Activated T-cell treated with anti-CD3 and anti-CD28 coated beads, Interleukin-2, amount 50 U/mL, for 24 hours (primary cell): ENCODE results near the gene FAM131C.
"Not testable (repeated sequence)": the region's sequence is repeated elsewhere in the genome, so short reads cannot be mapped to it uniquely, and the experiment has no call there.

Experiments used
- DNase-seq: peaks from one replicate; pipeline ENCODE4 v3.0.0-alpha.2; 2020
- H3K27ac Mint-ChIP-seq: 2 replicates; pipeline ENCODE4 v1.8.0; 2020; ENCODE audit warnings: mild to moderate bottlenecking, mixed read lengths
- H3K27me3 Mint-ChIP-seq: 2 replicates; pipeline ENCODE4 v1.8.0; 2020; ENCODE audit warnings: mixed read lengths
- H3K36me3 Mint-ChIP-seq: 2 replicates; pipeline ENCODE4 v1.8.0; 2020; ENCODE audit warnings: low read depth, mixed read lengths
- H3K4me1 Mint-ChIP-seq: 2 replicates; pipeline ENCODE4 v1.8.0; 2020; ENCODE audit warnings: low read depth, mixed read lengths
- H3K4me3 Mint-ChIP-seq: 2 replicates; pipeline ENCODE4 v1.8.0; 2020; ENCODE audit warnings: mild to moderate bottlenecking, moderate library complexity, mixed read lengths
- H3K9me3 Mint-ChIP-seq: 2 replicates; pipeline ENCODE4 v1.8.0; 2020; ENCODE audit warnings: mixed read lengths

FAM131C gene

DNA sequence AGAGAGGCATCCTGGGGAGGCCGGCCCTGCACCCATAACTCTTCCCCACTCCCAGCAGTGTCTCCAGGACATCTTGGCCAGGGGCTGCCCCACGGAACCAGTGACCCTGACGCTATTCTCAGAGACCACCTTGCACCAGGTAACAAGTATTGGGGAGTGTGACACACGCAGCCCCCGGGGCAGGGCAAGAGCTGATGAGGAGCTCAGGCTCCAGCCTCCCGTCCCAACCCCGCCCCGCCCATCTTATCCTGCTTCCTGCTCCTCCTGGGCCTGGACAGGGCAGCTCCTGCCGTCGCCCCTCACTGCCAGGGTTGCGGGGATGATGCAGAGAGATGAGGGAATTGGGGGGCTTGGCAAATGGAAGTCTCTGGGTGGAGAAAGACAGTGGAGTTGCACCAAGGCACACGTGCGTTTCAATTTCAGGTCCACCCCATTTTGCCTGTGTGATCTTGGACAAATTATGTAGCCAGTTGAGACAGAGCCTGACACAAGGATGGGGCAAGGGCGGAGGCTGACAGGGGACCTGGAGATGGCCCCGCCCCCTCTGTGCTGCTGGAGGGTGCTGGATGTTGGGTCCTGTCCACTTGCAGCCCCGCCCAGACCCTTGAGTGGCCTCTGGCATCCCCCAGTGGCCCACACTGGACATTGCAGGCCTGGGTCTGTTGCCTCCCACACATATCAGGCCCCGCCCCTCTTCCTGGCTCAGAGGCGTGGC, 40.9 kb downstream of the FAM131C start:
- Mint-ChIP-seq H3K27me3 (peaks cover 33% of the 10 kb centered on the region), H3K36me3 (no peaks in the 10 kb centered on the region), H3K27ac (no peak overlapping the region), H3K4me1 (peaks cover 2% of the 10 kb centered on the region), H3K4me3 (no peak overlapping the region), H3K9me3 (no peaks in the 10 kb centered on the region)
- DNase-seq: peak; percentile 72

DNA sequence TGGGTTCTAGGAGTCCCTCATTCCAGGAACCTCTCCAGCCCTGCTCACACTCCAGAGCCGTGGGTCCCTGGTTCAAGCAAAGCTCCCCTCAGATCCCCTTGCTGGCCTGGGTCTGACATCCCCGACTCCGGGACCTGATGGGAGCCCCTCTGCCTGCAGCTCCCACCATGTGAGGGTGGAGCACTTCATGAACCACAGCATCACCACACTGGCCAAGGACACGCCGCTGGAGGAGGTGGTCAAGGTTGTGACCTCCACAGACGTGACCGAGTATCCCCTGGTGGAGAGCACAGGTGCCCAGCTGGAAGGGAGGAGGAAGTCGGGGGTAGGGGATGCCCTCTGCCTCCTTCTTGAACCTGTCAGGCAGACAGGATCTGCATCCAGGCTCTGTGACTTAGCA, 41.9 kb downstream of the FAM131C start:
- H3K4me1 Mint-ChIP-seq: peaks cover 2% of the 10 kb centered on the region
- no peak overlapping the region for H3K27ac Mint-ChIP-seq
- H3K4me3 Mint-ChIP-seq: no peak overlapping the region
- H3K9me3 Mint-ChIP-seq: no peaks in the 10 kb centered on the region
- H3K36me3 Mint-ChIP-seq: no peaks in the 10 kb centered on the region
- no peak for DNase-seq
- peaks cover 28% of the 10 kb centered on the region for H3K27me3 Mint-ChIP-seq

DNA sequence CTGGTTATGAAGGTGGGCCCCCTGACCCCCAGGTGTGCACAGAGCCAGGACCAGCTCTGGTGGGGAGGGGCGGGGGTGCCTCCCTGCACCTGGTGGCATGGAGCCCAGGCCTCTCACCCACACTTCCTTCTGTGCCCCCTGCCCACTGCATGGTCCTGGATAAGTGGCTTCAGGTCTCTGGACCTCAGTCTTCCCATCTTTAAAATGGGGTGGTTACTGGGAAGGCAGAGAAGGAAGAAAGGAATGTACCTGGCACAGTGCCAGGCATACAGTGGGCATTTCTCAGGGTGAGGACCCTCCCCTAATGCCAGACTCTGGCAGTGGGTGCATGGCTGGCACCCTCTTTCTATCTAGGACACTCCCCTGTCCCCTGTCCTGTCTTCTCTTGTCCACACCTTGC, 44.2 kb downstream of the FAM131C start:
- Mint-ChIP-seq H3K36me3 (no peaks in the 10 kb centered on the region), H3K4me3 (no peak overlapping the region), H3K27ac (no peak overlapping the region), H3K9me3 (no peaks in the 10 kb centered on the region), H3K27me3 (peaks cover 32% of the 10 kb centered on the region), H3K4me1 (peaks cover 2% of the 10 kb centered on the region)
- DNase-seq: no peak

DNA sequence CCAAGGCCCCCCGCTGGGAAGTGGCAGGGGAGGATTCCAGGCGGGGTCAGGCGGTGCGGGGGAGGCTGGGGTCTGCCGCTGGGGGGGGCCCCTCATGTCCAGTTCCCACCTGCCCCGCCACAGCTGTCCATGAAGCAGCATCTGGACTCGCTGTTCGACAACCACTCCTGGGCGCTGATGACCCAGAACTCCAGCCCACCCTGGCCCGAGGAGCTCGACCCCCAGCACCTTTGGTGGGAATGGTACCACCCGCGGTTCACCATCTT, 44.5 kb downstream of the FAM131C start:
- H3K4me1 Mint-ChIP-seq, H3K9me3 Mint-ChIP-seq, H3K36me3 Mint-ChIP-seq, H3K4me3 Mint-ChIP-seq, DNase-seq, H3K27ac Mint-ChIP-seq: not testable (repeated sequence)
- peaks cover 32% of the 10 kb centered on the region for H3K27me3 Mint-ChIP-seq

DNA sequence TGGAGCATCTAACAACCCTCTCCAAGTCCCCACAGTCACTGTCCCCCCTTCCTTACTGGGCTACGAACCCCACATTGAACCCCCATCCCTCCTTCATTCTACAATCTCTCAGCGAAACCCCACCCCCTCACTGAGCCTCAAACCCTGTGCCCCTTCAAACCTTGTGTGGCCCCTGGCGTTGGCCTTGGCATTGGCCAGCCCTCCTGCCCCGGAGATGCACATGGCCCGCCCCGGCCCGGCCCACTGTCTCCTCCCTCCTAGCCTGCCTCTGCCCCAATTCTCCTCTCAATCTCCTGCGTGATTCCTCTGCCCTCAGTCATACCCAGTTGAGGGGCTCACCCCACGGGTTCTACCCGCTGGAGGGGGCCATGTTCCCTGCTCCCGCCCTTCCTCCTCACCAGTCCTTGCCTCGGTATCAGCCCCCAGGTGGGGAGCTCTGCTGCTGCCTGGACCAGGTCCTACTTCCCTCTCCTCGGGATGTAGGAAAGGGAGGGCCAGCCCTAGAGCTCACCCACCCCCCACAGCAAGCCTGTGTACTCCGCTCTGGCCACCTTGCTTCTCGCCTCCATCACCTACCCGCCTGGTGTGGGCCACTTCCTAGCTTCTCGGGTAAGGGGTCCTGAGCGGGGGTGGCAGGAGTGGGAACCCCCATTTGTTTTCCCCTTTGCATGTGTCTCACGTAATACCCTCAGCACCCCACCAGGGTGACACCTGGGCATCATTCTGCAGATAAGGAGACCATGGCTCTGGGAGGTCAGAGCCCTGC, 45.0 kb downstream of the FAM131C start:
- Mint-ChIP-seq H3K36me3 (no peaks in the 10 kb centered on the region), H3K27me3 (peaks cover 32% of the 10 kb centered on the region)

DNA sequence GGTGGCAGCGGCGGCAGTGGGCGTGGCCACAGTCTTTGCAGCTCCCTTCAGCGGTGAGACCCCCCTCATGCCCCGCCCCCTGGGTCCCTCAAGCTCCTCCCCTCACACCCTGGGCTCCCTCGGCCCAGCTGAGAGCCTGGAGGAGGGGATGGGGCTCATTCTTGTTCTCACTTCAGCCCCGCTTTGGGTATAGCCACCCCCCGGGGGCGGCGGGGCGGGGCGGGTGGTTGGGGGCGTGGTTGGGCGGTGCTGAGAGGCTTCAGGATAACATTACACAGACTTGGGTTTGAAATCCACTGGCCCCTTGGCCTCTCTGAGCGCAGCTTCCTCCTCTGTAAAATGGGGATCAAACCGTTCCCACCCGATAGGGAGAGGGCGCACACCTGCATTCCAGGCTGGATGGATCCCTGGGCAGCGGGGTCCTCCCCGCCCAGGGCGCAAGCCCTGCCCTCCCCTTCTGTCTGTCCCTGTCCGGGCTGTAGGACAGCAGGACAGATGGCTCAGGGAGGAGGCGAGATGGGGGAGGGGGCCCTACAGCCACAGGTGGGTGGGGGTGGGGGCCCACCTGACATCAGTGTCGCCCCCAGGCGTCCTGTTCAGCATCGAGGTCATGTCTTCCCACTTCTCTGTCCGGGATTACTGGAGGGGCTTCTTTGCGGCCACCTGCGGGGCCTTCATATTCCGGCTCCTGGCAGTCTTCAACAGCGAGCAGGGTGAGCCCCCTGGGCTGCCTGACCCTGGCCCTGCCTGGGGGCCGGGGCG, 46.5 kb downstream of the FAM131C start:
- Mint-ChIP-seq H3K36me3 (no peaks in the 10 kb centered on the region), H3K4me3 (no peak overlapping the region), H3K27ac (no peak overlapping the region), H3K4me1 (peaks cover 2% of the 10 kb centered on the region), H3K9me3 (no peaks in the 10 kb centered on the region), H3K27me3 (peaks cover 25% of the 10 kb centered on the region)
- peak; percentile 73 for DNase-seq

More for the DNA sequence above, 45.0 kb downstream of the FAM131C start:
- no peak overlapping the region for H3K27ac Mint-ChIP-seq
- H3K9me3 Mint-ChIP-seq: no peaks in the 10 kb centered on the region
- H3K4me1 Mint-ChIP-seq: peaks cover 2% of the 10 kb centered on the region
- H3K4me3 Mint-ChIP-seq: no peak overlapping the region
- no peak for DNase-seq

DNA sequence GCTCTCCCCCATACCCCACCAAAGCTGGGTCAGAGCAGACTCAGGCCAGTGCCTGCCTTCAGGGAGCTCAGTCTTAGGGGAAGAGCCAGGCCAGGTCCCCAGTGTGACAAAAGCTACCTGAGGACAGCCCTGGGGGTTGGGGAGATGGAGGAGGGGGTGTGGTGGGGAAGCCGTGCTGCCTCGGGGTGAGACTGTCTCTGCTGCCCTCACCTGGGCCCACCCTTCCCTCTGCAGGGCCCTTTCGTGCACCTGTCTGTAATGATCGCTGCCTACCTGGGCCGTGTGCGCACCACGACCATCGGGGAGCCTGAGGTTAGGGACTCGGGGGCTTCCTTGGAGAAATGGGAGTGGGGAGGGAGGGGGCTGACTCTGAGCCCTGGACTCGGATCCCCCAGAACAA, 47.1 kb downstream of the FAM131C start:
- H3K4me1 Mint-ChIP-seq, DNase-seq, H3K4me3 Mint-ChIP-seq, H3K27ac Mint-ChIP-seq, H3K36me3 Mint-ChIP-seq, H3K9me3 Mint-ChIP-seq: not testable (repeated sequence)
- peaks cover 25% of the 10 kb centered on the region for H3K27me3 Mint-ChIP-seq

DNA sequence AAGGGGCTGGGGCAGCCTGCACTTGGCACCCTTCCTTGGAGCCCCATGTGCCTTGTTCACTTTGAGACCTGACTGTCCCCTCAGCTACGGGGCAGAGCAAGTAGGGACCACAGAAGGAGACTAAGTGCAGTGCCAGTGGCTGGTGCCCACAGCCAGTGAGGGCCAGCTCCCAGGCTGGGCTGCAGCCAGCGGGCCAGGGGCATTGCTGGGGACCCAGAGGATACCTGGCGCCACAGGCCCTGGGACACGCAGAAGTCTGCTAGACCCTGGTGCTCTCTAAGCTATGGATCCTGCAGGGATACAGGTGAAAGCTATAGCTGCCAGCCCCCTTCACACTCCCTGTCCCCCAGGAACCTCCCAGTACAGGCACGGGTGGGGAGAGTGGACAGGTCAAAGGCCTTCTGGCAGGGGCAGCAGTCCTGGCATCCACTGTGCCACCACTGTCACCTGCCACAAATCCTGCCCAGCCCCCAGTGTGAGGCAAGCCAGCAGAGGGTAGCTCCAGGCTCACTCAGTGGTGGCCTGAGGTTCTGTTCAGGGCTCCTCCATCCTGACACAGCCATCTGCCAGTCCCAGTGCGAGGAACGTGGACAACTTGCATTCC, 50.3 kb downstream of the FAM131C start:
- H3K27ac Mint-ChIP-seq: no peak overlapping the region
- H3K9me3 Mint-ChIP-seq: no peaks in the 10 kb centered on the region
- DNase-seq: no peak
- peaks cover 8% of the 10 kb centered on the region for H3K27me3 Mint-ChIP-seq
- no peaks in the 10 kb centered on the region for H3K36me3 Mint-ChIP-seq
- no peak overlapping the region for H3K4me3 Mint-ChIP-seq
- H3K4me1 Mint-ChIP-seq: peaks cover 2% of the 10 kb centered on the region

DNA sequence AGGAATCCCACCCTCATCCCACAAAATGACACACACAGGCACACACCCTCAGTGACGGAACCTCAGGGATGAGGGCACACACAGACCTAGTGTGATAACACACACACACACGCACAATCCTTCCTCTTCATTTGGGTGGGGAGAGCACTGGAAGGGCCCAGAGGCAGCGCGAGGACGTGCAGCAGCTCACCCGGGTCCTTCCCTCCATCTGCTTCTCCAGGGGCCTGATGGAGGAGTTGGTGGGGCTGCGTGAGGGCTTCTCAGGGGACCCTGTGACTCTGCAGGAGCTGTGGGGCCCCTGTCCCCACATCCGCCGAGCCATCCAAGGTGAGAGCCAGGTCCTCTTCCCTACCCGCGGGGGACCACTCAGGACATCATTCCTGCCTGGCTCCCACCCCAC, 51.1 kb downstream of the FAM131C start:
- Mint-ChIP-seq H3K36me3 (no peaks in the 10 kb centered on the region), H3K27me3 (peaks cover 3% of the 10 kb centered on the region), H3K4me1 (no peaks in the 10 kb centered on the region), H3K9me3 (no peaks in the 10 kb centered on the region), H3K27ac (no peak overlapping the region), H3K4me3 (no peak overlapping the region)
- DNase-seq: no peak

DNA sequence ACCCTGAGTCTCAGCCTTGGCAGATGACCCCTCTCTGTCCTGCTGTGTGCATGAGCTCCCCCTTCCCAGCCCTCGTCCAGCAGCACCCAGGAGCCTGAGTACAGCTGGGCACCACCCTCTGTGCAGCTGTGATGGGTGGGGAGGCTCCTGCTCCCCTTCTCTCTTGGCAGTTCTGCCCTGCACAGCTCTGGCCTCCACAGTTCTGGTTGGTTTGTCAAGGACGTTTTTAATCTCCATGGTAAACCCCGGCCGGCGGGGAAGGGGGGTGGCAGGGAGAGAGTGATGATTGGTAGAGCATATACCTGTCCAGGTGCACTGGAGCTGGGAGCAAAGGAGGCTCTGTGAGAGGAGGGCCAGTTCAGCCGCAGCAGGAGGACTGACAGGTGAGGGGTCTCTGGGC, 51.8 kb downstream of the FAM131C start, which contains the start of gene CLCNKA:
Gene CLCNKA (plus strand): TSS at position 356 of the 400 bp plus-strand sequence. CDS start 584 bp downstream, outside the sequence.
- Mint-ChIP-seq H3K27me3 (peaks cover 3% of the 10 kb centered on the region), H3K4me3 (no peak within 1 kb of the TSS), H3K27ac (no peak within 1 kb of the TSS), H3K4me1 (no peaks in the 10 kb centered on the region), H3K9me3 (no peaks in the 10 kb centered on the region), H3K36me3 (no peaks in the 10 kb centered on the region)
- no peak for DNase-seq

DNA sequence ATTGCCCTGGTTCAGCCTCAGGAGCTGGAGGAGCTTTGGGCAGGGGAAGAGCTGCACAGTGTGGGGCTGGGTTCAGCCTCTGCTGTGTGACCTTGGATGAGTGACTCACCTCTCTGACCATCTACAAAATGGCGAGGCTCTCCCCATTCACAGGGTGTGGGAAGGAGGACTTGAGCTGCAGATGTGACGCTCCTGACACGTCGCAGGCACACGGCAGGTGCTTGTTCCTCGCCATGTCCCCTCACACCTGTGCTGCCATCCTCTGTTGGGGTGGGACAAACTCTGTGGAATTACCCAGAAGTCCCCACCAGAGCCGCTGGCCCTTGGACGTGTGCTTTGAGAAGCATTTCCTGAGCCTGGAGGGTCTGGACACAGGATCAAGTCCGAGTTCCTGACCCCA, 52.6 kb downstream of the FAM131C start:
- H3K9me3 Mint-ChIP-seq, H3K27me3 Mint-ChIP-seq, H3K4me3 Mint-ChIP-seq, H3K4me1 Mint-ChIP-seq, H3K27ac Mint-ChIP-seq, H3K36me3 Mint-ChIP-seq, DNase-seq: not testable (repeated sequence)

DNA sequence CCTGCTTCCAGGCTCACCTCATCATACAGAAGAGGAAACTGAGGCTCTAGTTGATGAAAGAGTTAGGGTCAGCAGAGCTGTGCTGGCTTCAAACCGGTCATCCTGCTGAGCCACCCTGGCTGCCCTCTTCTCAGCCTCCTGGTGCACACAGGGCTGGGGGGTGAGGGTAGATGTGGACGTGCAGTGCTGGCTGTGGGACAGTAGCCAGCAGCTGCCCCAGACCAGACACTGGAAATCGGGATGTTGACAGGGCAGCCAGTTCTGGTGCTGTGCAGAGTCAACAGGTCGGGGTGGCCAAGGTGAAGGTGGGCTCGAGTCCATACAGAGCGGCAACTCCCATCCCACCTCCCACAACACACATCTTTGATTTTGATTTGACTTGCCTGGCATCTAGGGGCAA, 53.1 kb downstream of the FAM131C start:
- Mint-ChIP-seq H3K4me3 (no peak overlapping the region), H3K36me3 (no peaks in the 10 kb centered on the region), H3K4me1 (no peaks in the 10 kb centered on the region), H3K27me3 (peaks cover 3% of the 10 kb centered on the region), H3K9me3 (no peaks in the 10 kb centered on the region), H3K27ac (no peak overlapping the region)
- no peak for DNase-seq

DNA sequence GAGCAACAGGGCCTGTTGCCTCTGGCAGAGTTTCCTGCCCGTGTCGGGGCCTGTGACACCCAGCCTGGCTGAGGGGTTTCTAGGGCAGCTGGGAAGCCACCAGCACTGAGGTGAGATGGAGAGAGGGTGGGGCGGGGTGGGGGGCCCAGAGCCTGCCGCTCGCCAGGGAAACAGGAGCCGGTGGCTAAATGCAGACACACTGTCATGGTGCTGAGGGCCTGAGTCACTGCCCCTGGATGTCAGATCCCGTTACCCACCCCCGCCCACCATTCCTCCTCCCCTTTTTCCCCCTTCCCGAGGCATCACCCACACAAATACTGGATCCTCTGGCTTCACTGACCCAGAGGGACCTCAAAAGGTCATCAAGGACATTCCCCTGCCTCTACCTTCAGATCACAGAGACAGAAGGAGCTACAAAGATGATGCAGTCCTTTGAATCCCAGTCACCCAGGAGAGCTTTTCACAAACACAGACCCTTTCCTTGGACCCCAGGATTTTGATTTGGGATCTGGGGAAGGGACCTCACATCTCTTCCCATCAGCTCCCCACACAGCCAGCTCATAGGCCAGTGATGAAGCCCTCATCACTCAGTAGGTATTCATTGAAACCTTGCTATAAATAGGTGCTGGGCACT, 53.7 kb downstream of the FAM131C start:
- Mint-ChIP-seq H3K9me3 (no peaks in the 10 kb centered on the region), H3K36me3 (no peaks in the 10 kb centered on the region), H3K27ac (no peak overlapping the region), H3K4me3 (no peak overlapping the region), H3K4me1 (no peaks in the 10 kb centered on the region), H3K27me3 (peaks cover 7% of the 10 kb centered on the region)
- DNase-seq: no peak
